ENCODE results near the gene GALNT1.

GRCh38 chr18:35617865-35618264 lies 36.3 kb downstream of the GALNT1 start:
- TF ChIP-seq ELF4 (IDR thresholded peaks at IDR 0.05): no peak
- no peak for TF ChIP-seq BHLHE40 (IDR thresholded peaks at IDR 0.05; ENCODE audit: borderline replicate concordance)
- no peak for TF ChIP-seq LEF1 (IDR thresholded peaks at IDR 0.05; ENCODE audit: borderline replicate concordance)
